Measurements from ENCODE around the gene MPHOSPH9. TPM values are rescaled to one million over a fixed set of nuclear protein-coding genes. Genes with fewer than 3 reads are reported as not detected.

MPHOSPH9 gene
- total RNA-seq, 1 experiment from 2014 or later = 47.5 TPM

- Mint-ChIP-seq H3K27ac (no peak overlapping the region), H3K36me3 (no peaks in the 10 kb centered on the region), H3K9me3 (no peaks in the 10 kb centered on the region), H3K4me1 (no peaks in the 10 kb centered on the region), H3K27me3 (ENCODE audit: low read depth) (no peaks in the 10 kb centered on the region), H3K4me3 (no peak overlapping the region)
- TF ChIP-seq SOX15 (CRISPR knock-in tag; IDR thresholded peaks at IDR 0.05) = no peak
- no peak for TF ChIP-seq ZNF263 (CRISPR knock-in tag; IDR thresholded peaks at IDR 0.05; ENCODE audit: low read depth)
- TF ChIP-seq ZSCAN18 (CRISPR knock-in tag; IDR thresholded peaks at IDR 0.05) = no peak
- no peak for TF ChIP-seq MLX (CRISPR knock-in tag; IDR thresholded peaks at IDR 0.05)
- no peak for TF ChIP-seq ZNF425 (CRISPR knock-in tag; conservative IDR thresholded peaks at IDR 0.05)
- TF ChIP-seq ATF6 (CRISPR knock-in tag; IDR thresholded peaks at IDR 0.05) = no peak
- no peak for TF ChIP-seq AFF4 (CRISPR knock-in tag; IDR thresholded peaks at IDR 0.05; ENCODE audit: borderline replicate concordance)
- TF ChIP-seq NFYB (CRISPR knock-in tag; conservative IDR thresholded peaks at IDR 0.05; ENCODE audit: low read depth) = no peak
- TF ChIP-seq GTF2I (CRISPR knock-in tag; conservative IDR thresholded peaks at IDR 0.05) = no peak
- no peak for TF ChIP-seq ZNF396 (CRISPR knock-in tag; IDR thresholded peaks at IDR 0.05; ENCODE audit: borderline replicate concordance)
- no peak for TF ChIP-seq ZNF416 (CRISPR knock-in tag; IDR thresholded peaks at IDR 0.05)
- no peak for TF ChIP-seq ZMAT4 (CRISPR knock-in tag; IDR thresholded peaks at IDR 0.05)
- no peak for TF ChIP-seq CBFB (CRISPR knock-in tag; IDR thresholded peaks at IDR 0.05; ENCODE audit: low read depth)
- no peak for TF ChIP-seq ATF2 (CRISPR knock-in tag; IDR thresholded peaks at IDR 0.05; ENCODE audit: borderline replicate concordance, low read depth)
- TF ChIP-seq ZNF121 (CRISPR knock-in tag; IDR thresholded peaks at IDR 0.05) = no peak
- no peak for TF ChIP-seq NFE2L1 (CRISPR knock-in tag; IDR thresholded peaks at IDR 0.05)
- no peak for TF ChIP-seq ZNF138 (CRISPR knock-in tag; conservative IDR thresholded peaks at IDR 0.05)
- TF ChIP-seq ATF1 (CRISPR knock-in tag; IDR thresholded peaks at IDR 0.05) = no peak
- ChIA-PET CTCF (interaction anchor here (0.6 to 2.9 kb wide), 2 partner anchors 16 to 43 kb away, joined by 3 to 11 read pairs; no protein-coding TSS in a partner anchor), POLR2A (interaction anchor here (0.7 kb wide), 1 partner anchor 187 kb away, joined by 3 read pairs; no protein-coding TSS in a partner anchor)
- no peak for ATAC-seq
- DNase-seq (ENCODE audit: low spot score) = no peak
Observed at GRCh38 chr12:123280971-123281370, 48.0 kb upstream of the MPHOSPH9 start.
